ENCODE measurements around the gene ELP5.

Gene ELP5

DNA sequence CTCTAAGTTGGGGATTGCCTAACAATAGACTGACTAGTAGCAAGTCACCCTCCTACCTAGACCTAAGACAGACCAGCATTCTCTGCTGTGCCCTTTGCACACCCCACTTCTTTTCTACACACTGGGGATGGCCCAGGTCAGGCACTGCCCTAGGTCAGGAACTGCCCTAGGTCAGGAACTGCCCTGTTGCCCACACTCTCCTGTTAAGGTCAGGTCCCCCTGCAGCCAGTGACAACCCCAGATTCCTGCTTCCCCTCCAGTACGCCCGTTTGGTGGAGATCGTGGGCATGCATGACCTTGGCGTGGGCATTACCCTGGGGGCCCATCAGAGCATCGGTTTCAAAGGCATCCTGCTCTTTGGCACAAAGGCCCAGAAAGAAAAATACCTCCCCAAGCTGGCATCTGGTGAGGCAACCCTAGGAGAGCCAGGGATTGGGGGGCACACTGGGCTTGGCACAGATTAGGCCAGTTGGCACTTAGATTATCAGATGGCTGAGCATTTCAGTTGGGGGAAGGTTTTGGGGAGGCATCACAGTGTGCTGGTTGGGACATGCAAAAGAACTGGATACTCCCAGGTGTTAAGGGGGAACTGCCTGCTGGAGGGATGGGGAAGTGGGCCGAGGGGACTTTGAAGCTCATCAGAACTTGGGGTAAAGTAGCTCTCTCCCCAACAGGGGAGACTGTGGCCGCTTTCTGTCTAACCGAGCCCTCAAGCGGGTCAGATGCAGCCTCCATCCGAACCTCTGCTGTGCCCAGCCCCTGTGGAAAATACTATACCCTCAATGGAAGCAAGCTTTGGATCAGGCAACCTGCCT lies 30.5 kb upstream of the ELP5 start:
- Histone ChIP-seq H3K27ac (peak overlapping the region; percentile 98), H3K4me1 (peaks cover 49% of the 10 kb centered on the region), H2AFZ (no peak overlapping the region), H3K9me3 (ENCODE audit: control insufficient read depth, low read length) (no peaks in the 10 kb centered on the region), H3K4me3 (ENCODE audit: low read depth, low read length) (peak overlapping the region; percentile 95), H3K79me2 (peaks cover 7% of the 10 kb centered on the region), H3K27me3 (ENCODE audit: control insufficient read depth, insufficient read depth, low read length) (no peaks in the 10 kb centered on the region), H3K4me2 (ENCODE audit: low read length) (peak overlapping the region; percentile 34), H3K36me3 (ENCODE audit: control insufficient read depth, insufficient read depth, low read length) (no peaks in the 10 kb centered on the region), H3K9ac (no peak overlapping the region)
- TF ChIP-seq, protein P1, sequence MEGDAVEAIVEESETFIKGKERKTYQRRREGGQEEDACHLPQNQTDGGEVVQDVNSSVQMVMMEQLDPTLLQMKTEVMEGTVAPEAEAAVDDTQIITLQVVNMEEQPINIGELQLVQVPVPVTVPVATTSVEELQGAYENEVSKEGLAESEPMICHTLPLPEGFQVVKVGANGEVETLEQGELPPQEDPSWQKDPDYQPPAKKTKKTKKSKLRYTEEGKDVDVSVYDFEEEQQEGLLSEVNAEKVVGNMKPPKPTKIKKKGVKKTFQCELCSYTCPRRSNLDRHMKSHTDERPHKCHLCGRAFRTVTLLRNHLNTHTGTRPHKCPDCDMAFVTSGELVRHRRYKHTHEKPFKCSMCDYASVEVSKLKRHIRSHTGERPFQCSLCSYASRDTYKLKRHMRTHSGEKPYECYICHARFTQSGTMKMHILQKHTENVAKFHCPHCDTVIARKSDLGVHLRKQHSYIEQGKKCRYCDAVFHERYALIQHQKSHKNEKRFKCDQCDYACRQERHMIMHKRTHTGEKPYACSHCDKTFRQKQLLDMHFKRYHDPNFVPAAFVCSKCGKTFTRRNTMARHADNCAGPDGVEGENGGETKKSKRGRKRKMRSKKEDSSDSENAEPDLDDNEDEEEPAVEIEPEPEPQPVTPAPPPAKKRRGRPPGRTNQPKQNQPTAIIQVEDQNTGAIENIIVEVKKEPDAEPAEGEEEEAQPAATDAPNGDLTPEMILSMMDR (IDR thresholded peaks at IDR 0.05), result no peak

DNA sequence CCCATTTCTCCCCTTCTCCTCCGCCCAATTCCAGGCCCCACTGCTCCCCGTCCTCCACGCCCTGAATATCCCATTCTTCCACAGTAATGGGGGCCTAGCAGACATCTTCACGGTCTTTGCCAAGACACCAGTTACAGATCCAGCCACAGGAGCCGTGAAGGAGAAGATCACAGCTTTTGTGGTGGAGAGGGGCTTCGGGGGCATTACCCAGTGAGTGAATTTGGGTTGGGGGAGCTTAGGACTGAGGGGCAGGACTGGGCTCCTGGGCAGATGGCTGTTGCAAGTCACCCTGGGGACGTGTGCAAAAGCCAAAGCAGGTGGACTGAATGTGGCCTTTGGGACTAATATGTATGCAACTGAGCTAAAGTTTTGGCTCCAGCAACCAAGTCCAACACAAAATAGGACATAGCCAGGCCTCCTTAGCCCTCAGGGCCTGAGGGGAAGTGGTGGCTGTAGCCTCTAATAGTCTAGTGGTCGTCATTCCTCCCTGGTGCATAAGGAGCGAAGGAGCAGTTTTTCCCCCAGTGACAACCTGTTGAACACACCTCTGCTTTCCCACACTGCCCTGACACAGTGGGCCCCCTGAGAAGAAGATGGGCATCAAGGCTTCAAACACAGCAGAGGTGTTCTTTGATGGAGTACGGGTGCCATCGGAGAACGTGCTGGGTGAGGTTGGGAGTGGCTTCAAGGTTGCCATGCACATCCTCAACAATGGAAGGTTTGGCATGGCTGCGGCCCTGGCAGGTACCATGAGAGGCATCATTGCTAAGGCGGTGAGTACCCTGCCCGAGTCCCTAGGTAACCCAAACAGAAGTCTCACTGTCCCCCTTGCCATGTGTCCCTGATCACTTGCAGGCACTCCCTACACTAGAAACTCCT lies 29.7 kb upstream of the ELP5 start:
- no peaks in the 10 kb centered on the region for H3K36me3 ChIP-seq (ENCODE audit: control insufficient read depth, insufficient read depth, low read length)
- no peaks in the 10 kb centered on the region for H3K27me3 ChIP-seq (ENCODE audit: control insufficient read depth, insufficient read depth, low read length)
- no peak overlapping the region for H3K9ac ChIP-seq
- no peak overlapping the region for H2AFZ ChIP-seq
- H3K4me1 ChIP-seq, result peaks cover 45% of the 10 kb centered on the region
- peaks cover 7% of the 10 kb centered on the region for H3K79me2 ChIP-seq
- H3K27ac ChIP-seq, result peak overlapping the region; percentile 46
- TF ChIP-seq, protein P1 (IDR thresholded peaks at IDR 0.05), result no peak
- peak overlapping the region; percentile 27 for H3K4me2 ChIP-seq (ENCODE audit: low read length)
- H3K4me3 ChIP-seq (ENCODE audit: low read depth, low read length), result no peak overlapping the region
- no peaks in the 10 kb centered on the region for H3K9me3 ChIP-seq (ENCODE audit: control insufficient read depth, low read length)

DNA sequence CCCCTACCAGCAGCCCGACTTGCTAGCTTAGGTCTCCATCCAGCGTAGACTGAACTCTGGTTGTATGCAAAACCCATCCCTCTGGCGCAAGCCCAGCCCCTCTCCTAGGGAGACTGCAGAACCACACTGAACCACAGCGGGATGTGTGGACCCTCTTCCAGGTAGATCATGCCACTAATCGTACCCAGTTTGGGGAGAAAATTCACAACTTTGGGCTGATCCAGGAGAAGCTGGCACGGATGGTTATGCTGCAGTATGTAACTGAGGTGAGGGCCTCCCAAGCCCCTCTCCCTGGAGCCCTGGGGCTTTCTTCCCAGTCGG lies 29.1 kb upstream of the ELP5 start:
- H3K27me3 ChIP-seq (ENCODE audit: control insufficient read depth, insufficient read depth, low read length), result no peaks in the 10 kb centered on the region
- no peak overlapping the region for H2AFZ ChIP-seq
- peaks cover 42% of the 10 kb centered on the region for H3K4me1 ChIP-seq
- peak overlapping the region; percentile 27 for H3K4me2 ChIP-seq (ENCODE audit: low read length)
- peaks cover 9% of the 10 kb centered on the region for H3K79me2 ChIP-seq
- H3K36me3 ChIP-seq (ENCODE audit: control insufficient read depth, insufficient read depth, low read length), result no peaks in the 10 kb centered on the region
- H3K27ac ChIP-seq, result peak overlapping the region; percentile 46
- no peak overlapping the region for H3K9ac ChIP-seq
- H3K4me3 ChIP-seq (ENCODE audit: low read depth, low read length), result no peak overlapping the region
- TF ChIP-seq, protein P1 (IDR thresholded peaks at IDR 0.05), result no peak
- no peaks in the 10 kb centered on the region for H3K9me3 ChIP-seq (ENCODE audit: control insufficient read depth, low read length)

DNA sequence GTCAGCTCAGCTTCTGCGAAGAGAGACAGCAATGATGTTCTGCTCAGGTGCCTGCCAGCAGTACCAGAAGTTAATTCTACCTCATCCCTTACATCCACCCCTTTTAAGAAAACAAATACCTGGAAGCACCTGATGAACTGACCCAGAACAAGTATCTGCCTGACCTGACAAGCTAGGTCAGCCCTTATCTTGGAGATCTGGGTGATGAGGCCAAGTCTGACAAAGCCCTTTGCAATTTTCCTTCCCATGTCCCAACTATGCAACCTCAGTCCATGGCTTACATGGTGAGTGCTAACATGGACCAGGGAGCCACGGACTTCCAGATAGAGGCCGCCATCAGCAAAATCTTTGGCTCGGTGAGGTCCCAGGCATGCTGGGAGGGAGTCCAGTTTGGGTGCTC lies 28.6 kb upstream of the ELP5 start:
- H3K27ac ChIP-seq, result peak overlapping the region; percentile 46
- peaks cover 9% of the 10 kb centered on the region for H3K79me2 ChIP-seq
- H3K9me3 ChIP-seq (ENCODE audit: control insufficient read depth, low read length), result no peaks in the 10 kb centered on the region
- H3K36me3 ChIP-seq (ENCODE audit: control insufficient read depth, insufficient read depth, low read length), result no peaks in the 10 kb centered on the region
- H3K9ac ChIP-seq, result no peak overlapping the region
- H3K4me1 ChIP-seq, result peaks cover 38% of the 10 kb centered on the region
- no peak overlapping the region for H3K4me3 ChIP-seq (ENCODE audit: low read depth, low read length)
- H3K27me3 ChIP-seq (ENCODE audit: control insufficient read depth, insufficient read depth, low read length), result no peaks in the 10 kb centered on the region
- H3K4me2 ChIP-seq (ENCODE audit: low read length), result peak overlapping the region; percentile 30
- TF ChIP-seq, protein P1 (IDR thresholded peaks at IDR 0.05), result no peak
- no peak overlapping the region for H2AFZ ChIP-seq
